WTC11 (cell line): ENCODE data around the gene CDC25B. TPM values are rescaled to one million over a fixed set of nuclear protein-coding genes. Genes with fewer than 3 reads are reported as not detected.

Experiments
- ATAC-seq: fragments of 200-7000 bp; cut with Tn5 transposase; 2 replicates; pipeline ENCODE4 v1.10.0; 2021; ENCODE audit warnings: mild to moderate bottlenecking, moderate library complexity
- CTCF ChIA-PET: fragments of 300-600 bp; sonication (Branson Sonifier 250); formaldehyde crosslinking; loops from one replicate; lab custom pipeline; 2021; ENCODE audit warnings: antibody characterized with exemption; lab: Charles Lee
- POLR2A ChIA-PET: fragments of 350-600 bp; sonication (Branson Sonifier 250); formaldehyde crosslinking; loops from one replicate; lab custom pipeline; 2021; ENCODE audit warnings: antibody characterized with exemption; lab: Charles Lee
- DNase-seq: peaks from one replicate; pipeline ENCODE4 v3.0.0; 2021; ENCODE audit warnings: low spot score
- H3K27ac Mint-ChIP-seq: 2 replicates; pipeline ENCODE4 v1.8.0; 2021; ENCODE audit warnings: mixed read lengths
- H3K27me3 Mint-ChIP-seq: 2 replicates; pipeline ENCODE4 v1.8.0; 2021; ENCODE audit warnings: low read depth, mild to moderate bottlenecking, moderate library complexity, mixed read lengths
- H3K36me3 Mint-ChIP-seq: 2 replicates; pipeline ENCODE4 v1.8.0; 2021; ENCODE audit warnings: mixed read lengths
- H3K4me1 Mint-ChIP-seq: 2 replicates; pipeline ENCODE4 v1.8.0; 2022; ENCODE audit warnings: mixed read lengths
- H3K4me3 Mint-ChIP-seq: 2 replicates; pipeline ENCODE4 v1.8.0; 2021; ENCODE audit warnings: mild to moderate bottlenecking, moderate library complexity, mixed read lengths
- H3K9me3 Mint-ChIP-seq: 2 replicates; pipeline ENCODE4 v1.8.0; 2021; ENCODE audit warnings: mixed read lengths
- ATF1 ChIP-seq: sonication (generic); formaldehyde crosslinking; IDR thresholded peaks from 2 replicates; pipeline ENCODE4 v1.8.1; 2023; ENCODE audit warnings: mild to moderate bottlenecking, moderate library complexity, missing genetic modification reagents
- ESRRA ChIP-seq: sonication (generic); formaldehyde crosslinking; IDR thresholded peaks from 2 replicates; pipeline ENCODE4 v1.8.1; 2022; ENCODE audit warnings: mild to moderate bottlenecking, missing genetic modification reagents, borderline replicate concordance
- ETV6 ChIP-seq: sonication (generic); formaldehyde crosslinking; IDR thresholded peaks from 2 replicates; pipeline ENCODE4 v1.8.1; 2022; ENCODE audit warnings: mild to moderate bottlenecking, missing genetic modification reagents
- GABPB1 ChIP-seq: sonication (generic); formaldehyde crosslinking; IDR thresholded peaks from 2 replicates; pipeline ENCODE4 v1.8.1; 2023; ENCODE audit warnings: mild to moderate bottlenecking, missing genetic modification reagents
- GTF2I ChIP-seq: fragments of 250-450 bp; sonication (Bioruptor Pico); conservative IDR thresholded peaks from 2 replicates; pipeline ENCODE4 v1.4.0; 2021; ENCODE audit warnings: mild to moderate bottlenecking
- IRF2 ChIP-seq: sonication (generic); formaldehyde crosslinking; IDR thresholded peaks from 2 replicates; pipeline ENCODE4 v1.8.0; 2022; ENCODE audit warnings: low read depth, missing genetic modification reagents, borderline replicate concordance
- JAZF1 ChIP-seq: fragments of 250-450 bp; sonication (Bioruptor Pico); IDR thresholded peaks from 2 replicates; pipeline ENCODE4 v1.9.0; 2021; ENCODE audit warnings: moderate library complexity, mild to moderate bottlenecking, inconsistent platforms
- MLX ChIP-seq: sonication (generic); formaldehyde crosslinking; IDR thresholded peaks from 2 replicates; pipeline ENCODE4 v1.8.1; 2023; ENCODE audit warnings: mild to moderate bottlenecking, missing genetic modification reagents, moderate library complexity
- NR1H2 ChIP-seq: sonication (generic); formaldehyde crosslinking; IDR thresholded peaks from 2 replicates; pipeline ENCODE4 v1.9.0; 2021; ENCODE audit warnings: mild to moderate bottlenecking, moderate library complexity, missing genetic modification reagents
- PRRX2 ChIP-seq: fragments of 250-450 bp; sonication (Bioruptor Pico); IDR thresholded peaks from 2 replicates; pipeline ENCODE4 v1.8.0; 2021; ENCODE audit warnings: mild to moderate bottlenecking
- RELA ChIP-seq: sonication (generic); formaldehyde crosslinking; IDR thresholded peaks from 2 replicates; pipeline ENCODE4 v1.8.1; 2022; ENCODE audit warnings: missing genetic modification reagents, mild to moderate bottlenecking, borderline replicate concordance
- SOX15 ChIP-seq: fragments of 250-450 bp; sonication (Bioruptor Pico); IDR thresholded peaks from 2 replicates; pipeline ENCODE4 v1.9.0; 2021; ENCODE audit warnings: mild to moderate bottlenecking
- TEAD4 ChIP-seq: sonication (generic); formaldehyde crosslinking; IDR thresholded peaks from 2 replicates; pipeline ENCODE4 v1.8.0; 2022; ENCODE audit warnings: mild to moderate bottlenecking, missing genetic modification reagents
- ZNF121 ChIP-seq: sonication (generic); formaldehyde crosslinking; IDR thresholded peaks from 2 replicates; pipeline ENCODE4 v1.8.0; 2023; ENCODE audit warnings: missing genetic modification reagents
- ZNF138 ChIP-seq: sonication (generic); formaldehyde crosslinking; conservative IDR thresholded peaks from 2 replicates; pipeline ENCODE4 v1.8.1; 2022; ENCODE audit warnings: mild to moderate bottlenecking, moderate library complexity, missing genetic modification reagents
- ZNF671 ChIP-seq: fragments of 250-450 bp; sonication (Bioruptor Pico); IDR thresholded peaks from 2 replicates; pipeline ENCODE4 v1.8.0; 2021; ENCODE audit warnings: mild to moderate bottlenecking
- total RNA-seq: library from RNA; stranded (reverse); gene quantifications from 3 replicates; pipeline ENCODE4 v1.2.3, GENCODE V29; 2021
- TF ChIP-seq, protein P1 (sequence below): fragments of 250-450 bp; sonication (Bioruptor Pico); IDR thresholded peaks from 2 replicates; pipeline ENCODE4 v1.9.0; 2021; ENCODE audit warnings: mild to moderate bottlenecking
- TF ChIP-seq, protein P2 (sequence below): fragments of 250-450 bp; sonication (Bioruptor Pico); conservative IDR thresholded peaks from 2 replicates; pipeline ENCODE4 v1.9.0; 2021; ENCODE audit warnings: mild to moderate bottlenecking
- TF ChIP-seq, protein P3 (sequence below): sonication (generic); formaldehyde crosslinking; IDR thresholded peaks from 2 replicates; pipeline ENCODE4 v1.8.1; 2022; ENCODE audit warnings: mild to moderate bottlenecking, missing genetic modification reagents, moderate library complexity, borderline replicate concordance
- TF ChIP-seq, protein P4 (sequence below): sonication (generic); formaldehyde crosslinking; IDR thresholded peaks from 2 replicates; pipeline ENCODE4 v1.8.1; 2023; ENCODE audit warnings: mild to moderate bottlenecking, missing genetic modification reagents, moderate library complexity

CDC25B gene
- total RNA-seq, 1 experiment from 2014 or later, result 37.4 TPM

- TF ChIP-seq, protein P1, sequence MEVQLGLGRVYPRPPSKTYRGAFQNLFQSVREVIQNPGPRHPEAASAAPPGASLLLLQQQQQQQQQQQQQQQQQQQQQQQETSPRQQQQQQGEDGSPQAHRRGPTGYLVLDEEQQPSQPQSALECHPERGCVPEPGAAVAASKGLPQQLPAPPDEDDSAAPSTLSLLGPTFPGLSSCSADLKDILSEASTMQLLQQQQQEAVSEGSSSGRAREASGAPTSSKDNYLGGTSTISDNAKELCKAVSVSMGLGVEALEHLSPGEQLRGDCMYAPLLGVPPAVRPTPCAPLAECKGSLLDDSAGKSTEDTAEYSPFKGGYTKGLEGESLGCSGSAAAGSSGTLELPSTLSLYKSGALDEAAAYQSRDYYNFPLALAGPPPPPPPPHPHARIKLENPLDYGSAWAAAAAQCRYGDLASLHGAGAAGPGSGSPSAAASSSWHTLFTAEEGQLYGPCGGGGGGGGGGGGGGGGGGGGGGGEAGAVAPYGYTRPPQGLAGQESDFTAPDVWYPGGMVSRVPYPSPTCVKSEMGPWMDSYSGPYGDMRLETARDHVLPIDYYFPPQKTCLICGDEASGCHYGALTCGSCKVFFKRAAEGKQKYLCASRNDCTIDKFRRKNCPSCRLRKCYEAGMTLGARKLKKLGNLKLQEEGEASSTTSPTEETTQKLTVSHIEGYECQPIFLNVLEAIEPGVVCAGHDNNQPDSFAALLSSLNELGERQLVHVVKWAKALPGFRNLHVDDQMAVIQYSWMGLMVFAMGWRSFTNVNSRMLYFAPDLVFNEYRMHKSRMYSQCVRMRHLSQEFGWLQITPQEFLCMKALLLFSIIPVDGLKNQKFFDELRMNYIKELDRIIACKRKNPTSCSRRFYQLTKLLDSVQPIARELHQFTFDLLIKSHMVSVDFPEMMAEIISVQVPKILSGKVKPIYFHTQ (CRISPR knock-in tag), result no peak
These were observed 50.8 kb downstream of the CDC25B start, which contains the start of gene MAVS (continued) for GRCh38 chr20:3846740-3847428.

DNA sequence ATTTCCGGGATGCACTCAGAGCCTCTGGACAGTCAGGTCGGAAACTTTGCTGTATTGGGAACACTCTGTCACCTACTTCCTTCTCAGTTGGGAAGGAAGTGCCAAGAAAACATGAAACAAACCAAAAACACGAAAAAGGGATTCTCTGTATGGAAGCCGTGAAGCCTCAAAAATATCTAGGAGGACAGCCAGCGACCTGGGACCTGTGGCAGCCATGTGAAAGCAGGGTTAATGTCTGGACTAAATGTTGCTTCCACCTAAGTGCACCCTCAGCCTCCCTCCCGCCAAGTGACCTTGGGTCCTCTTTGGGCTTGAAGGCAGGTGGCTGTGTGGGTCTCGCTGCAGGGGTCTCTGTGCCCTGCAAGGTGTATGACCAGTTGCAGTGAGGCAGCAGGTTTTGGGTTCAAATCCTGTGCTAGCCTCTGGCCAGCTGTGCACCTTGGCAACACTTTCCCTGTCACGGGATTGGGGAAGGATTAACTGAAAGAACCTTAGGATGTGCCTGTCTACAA lies 51.4 kb downstream of the CDC25B start:
- Mint-ChIP-seq H3K27me3 (no peaks in the 10 kb centered on the region), H3K4me3 (peak overlapping the region; percentile 85), H3K36me3 (no peaks in the 10 kb centered on the region), H3K27ac (no peak overlapping the region), H3K9me3 (no peaks in the 10 kb centered on the region), H3K4me1 (peaks cover 5% of the 10 kb centered on the region)
- ChIA-PET POLR2A (no interaction called here), CTCF (interaction anchor here (0.8 to 1.0 kb wide), 3 partner anchors 27 to 131 kb away, joined by 3 read pairs; partner anchors contain the start of genes AP5S1 and SPEF1)
- TF ChIP-seq MLX (CRISPR knock-in tag) (no peak), SOX15 (CRISPR knock-in tag) (no peak), ZNF671 (CRISPR knock-in tag) (no peak), ESRRA (no peak), ATF1 (CRISPR knock-in tag) (no peak), PRRX2 (CRISPR knock-in tag) (no peak), ZNF138 (CRISPR knock-in tag) (no peak), RELA (CRISPR knock-in tag) (no peak), NR1H2 (no peak), IRF2 (CRISPR knock-in tag) (no peak)
- TF ChIP-seq, protein P2, sequence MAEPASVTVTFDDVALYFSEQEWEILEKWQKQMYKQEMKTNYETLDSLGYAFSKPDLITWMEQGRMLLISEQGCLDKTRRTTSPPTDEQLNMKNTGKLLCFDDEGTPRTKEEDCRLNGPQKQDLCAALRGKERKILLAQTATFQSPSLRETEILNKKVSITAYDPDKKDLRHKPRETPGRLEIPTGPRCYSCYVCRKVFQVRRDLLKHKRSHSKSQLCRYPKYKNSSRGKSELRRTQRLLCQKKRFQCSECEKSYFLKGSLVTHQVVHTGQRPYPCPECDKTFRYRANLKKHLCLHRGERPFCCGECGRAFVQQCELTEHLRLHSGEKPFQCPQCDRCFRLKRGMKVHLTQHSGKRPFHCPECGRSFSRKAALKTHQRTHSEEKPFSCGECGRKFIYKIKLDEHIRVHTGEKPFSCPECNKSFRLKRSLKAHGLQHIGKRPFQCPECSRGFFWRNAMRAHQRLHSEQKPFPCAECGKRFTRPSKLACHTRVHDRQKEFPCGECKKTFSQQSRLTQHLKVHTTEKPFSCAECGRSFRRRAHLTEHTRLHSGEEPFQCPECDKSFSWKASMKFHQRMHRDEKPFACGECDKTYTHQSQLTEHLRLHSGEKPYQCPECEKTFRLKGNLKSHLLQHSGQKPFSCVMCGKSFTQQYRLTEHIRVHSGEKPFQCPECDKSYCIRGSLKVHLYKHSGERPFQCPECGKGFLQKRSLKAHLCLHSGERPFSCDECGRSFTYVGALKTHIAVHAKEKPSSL, result no peak
- TF ChIP-seq, protein P3, sequence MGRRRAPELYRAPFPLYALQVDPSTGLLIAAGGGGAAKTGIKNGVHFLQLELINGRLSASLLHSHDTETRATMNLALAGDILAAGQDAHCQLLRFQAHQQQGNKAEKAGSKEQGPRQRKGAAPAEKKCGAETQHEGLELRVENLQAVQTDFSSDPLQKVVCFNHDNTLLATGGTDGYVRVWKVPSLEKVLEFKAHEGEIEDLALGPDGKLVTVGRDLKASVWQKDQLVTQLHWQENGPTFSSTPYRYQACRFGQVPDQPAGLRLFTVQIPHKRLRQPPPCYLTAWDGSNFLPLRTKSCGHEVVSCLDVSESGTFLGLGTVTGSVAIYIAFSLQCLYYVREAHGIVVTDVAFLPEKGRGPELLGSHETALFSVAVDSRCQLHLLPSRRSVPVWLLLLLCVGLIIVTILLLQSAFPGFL (CRISPR knock-in tag), result no peak
- no peak for DNase-seq
- no peak for ATAC-seq

DNA sequence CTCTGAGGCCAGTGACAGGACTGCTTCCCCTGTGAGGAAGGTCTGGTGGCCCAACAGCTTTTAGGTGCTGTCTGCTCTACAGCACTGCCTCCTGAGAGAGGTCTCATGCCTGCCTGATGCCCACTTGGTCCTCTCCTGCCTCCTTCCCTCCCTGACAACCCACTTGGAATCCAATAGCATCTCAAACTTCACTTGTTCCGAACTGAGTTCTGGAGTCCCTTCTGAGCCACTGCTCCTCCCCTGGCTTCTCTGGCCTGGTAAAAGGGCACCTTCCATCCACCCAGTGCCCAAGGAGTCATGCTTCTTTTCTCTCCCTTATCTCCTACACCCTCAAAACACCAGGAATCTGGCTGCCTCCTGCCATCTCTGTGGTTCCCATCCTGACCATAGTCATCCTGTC lies 52.5 kb downstream of the CDC25B start:
- DNase-seq (no peak), ATAC-seq (no peak)
- Mint-ChIP-seq H3K27ac (no peak overlapping the region), H3K27me3 (no peaks in the 10 kb centered on the region), H3K9me3 (no peaks in the 10 kb centered on the region), H3K36me3 (no peaks in the 10 kb centered on the region), H3K4me3 (peak overlapping the region; percentile 85), H3K4me1 (peaks cover 5% of the 10 kb centered on the region)
- POLR2A ChIA-PET, result interaction anchor here (0.6 kb wide), 1 partner anchor 10 kb away, joined by 7 read pairs; no protein-coding TSS in a partner anchor
- no peak for TF ChIP-seq JAZF1 (CRISPR knock-in tag)
- TF ChIP-seq ZNF121 (CRISPR knock-in tag), result no peak
- no peak for TF ChIP-seq TEAD4 (CRISPR knock-in tag)
- no peak for TF ChIP-seq GTF2I (CRISPR knock-in tag)
- TF ChIP-seq, protein P4, sequence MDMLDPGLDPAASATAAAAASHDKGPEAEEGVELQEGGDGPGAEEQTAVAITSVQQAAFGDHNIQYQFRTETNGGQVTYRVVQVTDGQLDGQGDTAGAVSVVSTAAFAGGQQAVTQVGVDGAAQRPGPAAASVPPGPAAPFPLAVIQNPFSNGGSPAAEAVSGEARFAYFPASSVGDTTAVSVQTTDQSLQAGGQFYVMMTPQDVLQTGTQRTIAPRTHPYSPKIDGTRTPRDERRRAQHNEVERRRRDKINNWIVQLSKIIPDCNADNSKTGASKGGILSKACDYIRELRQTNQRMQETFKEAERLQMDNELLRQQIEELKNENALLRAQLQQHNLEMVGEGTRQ (CRISPR knock-in tag), result no peak
- no peak for TF ChIP-seq GABPB1 (CRISPR knock-in tag)
- no peak for TF ChIP-seq ZNF671 (CRISPR knock-in tag)
- no peak for TF ChIP-seq RELA (CRISPR knock-in tag)
- no peak for TF ChIP-seq ETV6 (CRISPR knock-in tag)
- CTCF ChIA-PET, result interaction anchor here (1.7 kb wide), 1 partner anchor 62 kb away, joined by 5 read pairs; the partner anchor contains the start of gene CENPB
